SK-N-SH treated with all-trans-retinoic acid at 6 μM for 48 hours (cell line): ENCODE measurements around the gene NME9.

Experiments
- ATAC-seq: fragments of 200-7000 bp; cut with Tn5 transposase; 3 replicates; pipeline ENCODE4 v1.9.1; 2020; ENCODE audit warnings: mild to moderate bottlenecking, moderate library complexity
- ARNTL ChIP-seq: fragments of 450-650 bp; formaldehyde crosslinking; IDR thresholded peaks from 2 replicates; pipeline ENCODE4 v1.5.0; 2020; ENCODE audit warnings: low read depth, mild to moderate bottlenecking, moderate library complexity, borderline replicate concordance
- BACH2 ChIP-seq: fragments of 250-450 bp; sonication (Bioruptor Pico); IDR thresholded peaks from 2 replicates; pipeline ENCODE4 v1.9.0; 2021; ENCODE audit warnings: mild to moderate bottlenecking, borderline replicate concordance
- CSDC2 ChIP-seq: fragments of 250-450 bp; sonication (Bioruptor Pico); IDR thresholded peaks from 2 replicates; pipeline ENCODE4 v1.5.0; 2020; ENCODE audit warnings: mild to moderate bottlenecking, moderate library complexity
- ESRRG ChIP-seq: fragments of 250-450 bp; sonication (Bioruptor Pico); IDR thresholded peaks from 2 replicates; pipeline ENCODE4 v1.6.1; 2021; ENCODE audit warnings: mild to moderate bottlenecking
- GLIS3 ChIP-seq: fragments of 250-450 bp; sonication (Bioruptor Pico); IDR thresholded peaks from 2 replicates; pipeline ENCODE4 v1.5.0; 2020; ENCODE audit warnings: mild to moderate bottlenecking, moderate library complexity
- ISL1 ChIP-seq: fragments of 250-450 bp; sonication (Bioruptor Pico); IDR thresholded peaks from 2 replicates; pipeline ENCODE4 v2.1.2; 2022; ENCODE audit warnings: mild to moderate bottlenecking, moderate library complexity
- PPARA ChIP-seq: fragments of 250-450 bp; sonication (Bioruptor Pico); IDR thresholded peaks from 2 replicates; pipeline ENCODE4 v1.5.0; 2020; ENCODE audit warnings: mild to moderate bottlenecking, borderline replicate concordance
- RARB ChIP-seq: fragments of 250-450 bp; sonication (Bioruptor Pico); IDR thresholded peaks from 2 replicates; pipeline ENCODE4 v1.8.0; 2021; ENCODE audit warnings: mild to moderate bottlenecking, moderate library complexity
- SNAI2 ChIP-seq: fragments of 250-450 bp; sonication (Bioruptor Pico); IDR thresholded peaks from 2 replicates; pipeline ENCODE4 v1.5.0; 2020; ENCODE audit warnings: mild to moderate bottlenecking, moderate library complexity
- TCF4 ChIP-seq: fragments of 250-450 bp; sonication (Bioruptor Pico); IDR thresholded peaks from 2 replicates; pipeline ENCODE4 v1.8.0; 2021; ENCODE audit warnings: mild to moderate bottlenecking, moderate library complexity, borderline replicate concordance
- TOX ChIP-seq: fragments of 250-450 bp; sonication (Bioruptor Pico); IDR thresholded peaks from 2 replicates; pipeline ENCODE4 v1.8.0; 2021; ENCODE audit warnings: mild to moderate bottlenecking, moderate library complexity, borderline replicate concordance
- ZC3H10 ChIP-seq: fragments of 250-450 bp; sonication (Bioruptor Pico); IDR thresholded peaks from 2 replicates; pipeline ENCODE4 v1.5.1; 2021; ENCODE audit warnings: mild to moderate bottlenecking, moderate library complexity
- ZFP3 ChIP-seq: fragments of 250-450 bp; sonication (Bioruptor Pico); IDR thresholded peaks from 2 replicates; pipeline ENCODE4 v1.5.0; 2020; ENCODE audit warnings: mild to moderate bottlenecking, moderate library complexity
- ZFP30 ChIP-seq: fragments of 450-650 bp; formaldehyde crosslinking; IDR thresholded peaks from 2 replicates; pipeline ENCODE4 v1.5.0; 2022; ENCODE audit warnings: mild to moderate bottlenecking, moderate library complexity
- ZNF565 ChIP-seq: fragments of 450-650 bp; formaldehyde crosslinking; conservative IDR thresholded peaks from 2 replicates; pipeline ENCODE4 v1.5.0; 2020; ENCODE audit warnings: low read depth, mild to moderate bottlenecking, moderate library complexity
- ZNF70 ChIP-seq: fragments of 450-650 bp; formaldehyde crosslinking; IDR thresholded peaks from 2 replicates; pipeline ENCODE4 v1.5.0; 2020; ENCODE audit warnings: mild to moderate bottlenecking, moderate library complexity
- ZNF8 ChIP-seq: fragments of 450-650 bp; formaldehyde crosslinking; IDR thresholded peaks from 2 replicates; pipeline ENCODE4 v1.5.0; 2020; ENCODE audit warnings: mild to moderate bottlenecking, moderate library complexity
- TF ChIP-seq, protein P1 (sequence below): fragments of 250-450 bp; sonication (Bioruptor Pico); IDR thresholded peaks from 2 replicates; pipeline ENCODE4 v1.5.1; 2020; ENCODE audit warnings: low read depth, mild to moderate bottlenecking, moderate library complexity
- TF ChIP-seq, protein P2 (sequence below): fragments of 250-450 bp; sonication (Bioruptor Pico); IDR thresholded peaks from 2 replicates; pipeline ENCODE4 v1.5.1; 2021; ENCODE audit warnings: mild to moderate bottlenecking, moderate library complexity
- TF ChIP-seq, protein P3 (sequence below): fragments of 250-450 bp; sonication (Bioruptor Pico); IDR thresholded peaks from 2 replicates; pipeline ENCODE4 v1.5.0; 2020; ENCODE audit warnings: mild to moderate bottlenecking, moderate library complexity
- TF ChIP-seq, protein P4 (sequence below): fragments of 250-450 bp; sonication (Bioruptor Pico); IDR thresholded peaks from 2 replicates; pipeline ENCODE4 v1.8.0; 2021; ENCODE audit warnings: low read depth, mild to moderate bottlenecking, moderate library complexity, borderline replicate concordance
- TF ChIP-seq, protein P5 (sequence below): fragments of 250-450 bp; sonication (Bioruptor Pico); IDR thresholded peaks from 2 replicates; pipeline ENCODE4 v1.8.0; 2020; ENCODE audit warnings: mild to moderate bottlenecking, moderate library complexity, borderline replicate concordance

The NME9 gene

DNA sequence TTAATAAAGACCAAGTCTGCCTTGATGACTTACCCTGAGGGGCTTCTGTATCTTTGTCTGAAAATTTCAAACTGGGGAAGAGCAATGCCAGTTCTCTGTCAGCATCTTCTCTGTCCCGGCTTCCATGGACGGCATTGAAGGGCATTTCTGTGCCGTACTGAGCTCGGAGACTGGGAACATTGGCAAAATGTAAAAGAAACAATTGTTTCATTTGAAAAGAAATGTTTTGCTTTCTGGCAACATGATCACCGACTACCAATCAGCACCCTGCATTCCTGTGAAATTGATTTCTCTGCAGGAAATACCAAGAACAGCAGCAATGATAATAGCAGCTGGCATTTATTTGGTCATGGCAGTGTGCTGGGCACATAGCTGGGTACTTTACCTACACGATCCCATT, 26.2 kb downstream of the NME9 start:
- TF ChIP-seq ESRRG (CRISPR knock-in tag) = no peak
- TF ChIP-seq ARNTL = no peak
- no peak for TF ChIP-seq BACH2
- TF ChIP-seq ZNF565 (CRISPR knock-in tag) = no peak
- TF ChIP-seq ZC3H10 (CRISPR knock-in tag) = no peak
- ATAC-seq = no peak

DNA sequence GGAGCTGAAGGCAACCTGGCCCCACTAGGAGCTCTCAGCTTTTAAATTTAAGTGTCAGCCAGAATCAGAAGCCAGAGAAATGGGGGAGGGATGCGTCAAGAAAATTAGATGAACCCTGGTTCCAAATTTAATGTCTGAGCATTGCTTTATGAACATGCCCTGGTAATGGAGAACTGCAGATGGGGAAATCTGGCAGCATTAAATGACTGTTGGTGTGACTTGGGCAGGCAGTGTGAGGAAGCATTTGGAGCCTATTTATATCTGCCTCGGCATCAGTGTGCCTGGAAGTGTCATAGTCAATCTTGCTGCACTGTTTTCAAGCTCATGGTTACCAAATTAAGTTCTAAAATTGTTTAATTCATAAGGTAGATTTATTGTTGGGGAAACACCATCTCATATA, 29.0 kb downstream of the NME9 start:
- TF ChIP-seq, protein P1, sequence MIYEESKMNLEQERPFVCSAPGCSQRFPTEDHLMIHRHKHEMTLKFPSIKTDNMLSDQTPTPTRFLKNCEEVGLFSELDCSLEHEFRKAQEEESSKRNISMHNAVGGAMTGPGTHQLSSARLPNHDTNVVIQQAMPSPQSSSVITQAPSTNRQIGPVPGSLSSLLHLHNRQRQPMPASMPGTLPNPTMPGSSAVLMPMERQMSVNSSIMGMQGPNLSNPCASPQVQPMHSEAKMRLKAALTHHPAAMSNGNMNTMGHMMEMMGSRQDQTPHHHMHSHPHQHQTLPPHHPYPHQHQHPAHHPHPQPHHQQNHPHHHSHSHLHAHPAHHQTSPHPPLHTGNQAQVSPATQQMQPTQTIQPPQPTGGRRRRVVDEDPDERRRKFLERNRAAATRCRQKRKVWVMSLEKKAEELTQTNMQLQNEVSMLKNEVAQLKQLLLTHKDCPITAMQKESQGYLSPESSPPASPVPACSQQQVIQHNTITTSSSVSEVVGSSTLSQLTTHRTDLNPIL = no peak
- TF ChIP-seq SNAI2 = no peak
- TF ChIP-seq ZNF565 (CRISPR knock-in tag) = no peak
- TF ChIP-seq GLIS3 (CRISPR knock-in tag) = no peak
- TF ChIP-seq, protein P2, sequence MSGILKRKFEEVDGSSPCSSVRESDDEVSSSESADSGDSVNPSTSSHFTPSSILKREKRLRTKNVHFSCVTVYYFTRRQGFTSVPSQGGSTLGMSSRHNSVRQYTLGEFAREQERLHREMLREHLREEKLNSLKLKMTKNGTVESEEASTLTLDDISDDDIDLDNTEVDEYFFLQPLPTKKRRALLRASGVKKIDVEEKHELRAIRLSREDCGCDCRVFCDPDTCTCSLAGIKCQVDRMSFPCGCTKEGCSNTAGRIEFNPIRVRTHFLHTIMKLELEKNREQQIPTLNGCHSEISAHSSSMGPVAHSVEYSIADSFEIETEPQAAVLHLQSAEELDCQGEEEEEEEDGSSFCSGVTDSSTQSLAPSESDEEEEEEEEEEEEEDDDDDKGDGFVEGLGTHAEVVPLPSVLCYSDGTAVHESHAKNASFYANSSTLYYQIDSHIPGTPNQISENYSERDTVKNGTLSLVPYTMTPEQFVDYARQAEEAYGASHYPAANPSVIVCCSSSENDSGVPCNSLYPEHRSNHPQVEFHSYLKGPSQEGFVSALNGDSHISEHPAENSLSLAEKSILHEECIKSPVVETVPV (CRISPR knock-in tag) = no peak
- no peak for TF ChIP-seq PPARA (CRISPR knock-in tag)
- TF ChIP-seq ISL1 (CRISPR knock-in tag) = no peak
- no peak for TF ChIP-seq TOX (CRISPR knock-in tag)
- TF ChIP-seq ESRRG (CRISPR knock-in tag) = no peak
- TF ChIP-seq ZNF8 (CRISPR knock-in tag) = no peak
- TF ChIP-seq ZNF70 (CRISPR knock-in tag) = no peak
- TF ChIP-seq CSDC2 (CRISPR knock-in tag) = no peak
- no peak for TF ChIP-seq ZFP3
- no peak for TF ChIP-seq TCF4 (CRISPR knock-in tag)
- TF ChIP-seq, protein P3, sequence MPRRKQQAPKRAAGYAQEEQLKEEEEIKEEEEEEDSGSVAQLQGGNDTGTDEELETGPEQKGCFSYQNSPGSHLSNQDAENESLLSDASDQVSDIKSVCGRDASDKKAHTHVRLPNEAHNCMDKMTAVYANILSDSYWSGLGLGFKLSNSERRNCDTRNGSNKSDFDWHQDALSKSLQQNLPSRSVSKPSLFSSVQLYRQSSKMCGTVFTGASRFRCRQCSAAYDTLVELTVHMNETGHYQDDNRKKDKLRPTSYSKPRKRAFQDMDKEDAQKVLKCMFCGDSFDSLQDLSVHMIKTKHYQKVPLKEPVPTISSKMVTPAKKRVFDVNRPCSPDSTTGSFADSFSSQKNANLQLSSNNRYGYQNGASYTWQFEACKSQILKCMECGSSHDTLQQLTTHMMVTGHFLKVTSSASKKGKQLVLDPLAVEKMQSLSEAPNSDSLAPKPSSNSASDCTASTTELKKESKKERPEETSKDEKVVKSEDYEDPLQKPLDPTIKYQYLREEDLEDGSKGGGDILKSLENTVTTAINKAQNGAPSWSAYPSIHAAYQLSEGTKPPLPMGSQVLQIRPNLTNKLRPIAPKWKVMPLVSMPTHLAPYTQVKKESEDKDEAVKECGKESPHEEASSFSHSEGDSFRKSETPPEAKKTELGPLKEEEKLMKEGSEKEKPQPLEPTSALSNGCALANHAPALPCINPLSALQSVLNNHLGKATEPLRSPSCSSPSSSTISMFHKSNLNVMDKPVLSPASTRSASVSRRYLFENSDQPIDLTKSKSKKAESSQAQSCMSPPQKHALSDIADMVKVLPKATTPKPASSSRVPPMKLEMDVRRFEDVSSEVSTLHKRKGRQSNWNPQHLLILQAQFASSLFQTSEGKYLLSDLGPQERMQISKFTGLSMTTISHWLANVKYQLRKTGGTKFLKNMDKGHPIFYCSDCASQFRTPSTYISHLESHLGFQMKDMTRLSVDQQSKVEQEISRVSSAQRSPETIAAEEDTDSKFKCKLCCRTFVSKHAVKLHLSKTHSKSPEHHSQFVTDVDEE = no peak
- TF ChIP-seq ARNTL = no peak
- TF ChIP-seq ZC3H10 (CRISPR knock-in tag) = no peak
- ATAC-seq = no peak

DNA sequence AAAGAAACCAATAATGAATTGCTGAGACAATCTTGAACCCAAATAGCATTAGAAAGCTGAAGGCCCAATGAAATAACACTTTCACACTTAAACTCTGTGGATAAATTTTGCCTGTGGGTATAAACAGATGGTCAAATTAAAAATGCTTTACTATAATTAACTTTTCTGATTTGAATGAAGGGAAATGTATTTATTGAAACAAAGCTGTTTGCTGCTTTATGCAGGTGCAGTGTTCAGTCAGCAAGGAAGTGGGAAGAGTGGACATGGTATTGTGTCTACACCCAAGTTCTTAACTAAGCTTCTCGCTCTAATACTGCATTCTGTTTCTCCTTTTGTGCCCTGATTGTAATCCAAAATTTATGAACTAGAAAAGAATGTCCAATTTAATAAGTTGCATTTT, 31.8 kb downstream of the NME9 start:
- no peak for TF ChIP-seq BACH2
- TF ChIP-seq, protein P2 (CRISPR knock-in tag) = no peak
- no peak for TF ChIP-seq PPARA (CRISPR knock-in tag)
- TF ChIP-seq, protein P1 = no peak
- no peak for TF ChIP-seq ARNTL
- no peak for TF ChIP-seq ESRRG (CRISPR knock-in tag)
- no peak for TF ChIP-seq ZNF565 (CRISPR knock-in tag)
- no peak for TF ChIP-seq ZC3H10 (CRISPR knock-in tag)
- TF ChIP-seq TOX (CRISPR knock-in tag) = no peak
- no peak for TF ChIP-seq RARB (CRISPR knock-in tag)
- no peak for TF ChIP-seq ZFP30 (CRISPR knock-in tag)
- TF ChIP-seq, protein P4, sequence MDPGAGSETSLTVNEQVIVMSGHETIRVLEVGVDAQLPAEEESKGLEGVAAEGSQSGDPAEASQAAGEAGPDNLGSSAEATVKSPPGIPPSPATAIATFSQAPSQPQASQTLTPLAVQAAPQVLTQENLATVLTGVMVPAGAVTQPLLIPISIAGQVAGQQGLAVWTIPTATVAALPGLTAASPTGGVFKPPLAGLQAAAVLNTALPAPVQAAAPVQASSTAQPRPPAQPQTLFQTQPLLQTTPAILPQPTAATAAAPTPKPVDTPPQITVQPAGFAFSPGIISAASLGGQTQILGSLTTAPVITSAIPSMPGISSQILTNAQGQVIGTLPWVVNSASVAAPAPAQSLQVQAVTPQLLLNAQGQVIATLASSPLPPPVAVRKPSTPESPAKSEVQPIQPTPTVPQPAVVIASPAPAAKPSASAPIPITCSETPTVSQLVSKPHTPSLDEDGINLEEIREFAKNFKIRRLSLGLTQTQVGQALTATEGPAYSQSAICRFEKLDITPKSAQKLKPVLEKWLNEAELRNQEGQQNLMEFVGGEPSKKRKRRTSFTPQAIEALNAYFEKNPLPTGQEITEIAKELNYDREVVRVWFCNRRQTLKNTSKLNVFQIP (CRISPR knock-in tag) = no peak
- no peak for TF ChIP-seq CSDC2 (CRISPR knock-in tag)
- TF ChIP-seq GLIS3 (CRISPR knock-in tag) = no peak
- TF ChIP-seq TCF4 (CRISPR knock-in tag) = no peak
- TF ChIP-seq, protein P3 = no peak
- no peak for TF ChIP-seq ZNF8 (CRISPR knock-in tag)
- TF ChIP-seq, protein P5, sequence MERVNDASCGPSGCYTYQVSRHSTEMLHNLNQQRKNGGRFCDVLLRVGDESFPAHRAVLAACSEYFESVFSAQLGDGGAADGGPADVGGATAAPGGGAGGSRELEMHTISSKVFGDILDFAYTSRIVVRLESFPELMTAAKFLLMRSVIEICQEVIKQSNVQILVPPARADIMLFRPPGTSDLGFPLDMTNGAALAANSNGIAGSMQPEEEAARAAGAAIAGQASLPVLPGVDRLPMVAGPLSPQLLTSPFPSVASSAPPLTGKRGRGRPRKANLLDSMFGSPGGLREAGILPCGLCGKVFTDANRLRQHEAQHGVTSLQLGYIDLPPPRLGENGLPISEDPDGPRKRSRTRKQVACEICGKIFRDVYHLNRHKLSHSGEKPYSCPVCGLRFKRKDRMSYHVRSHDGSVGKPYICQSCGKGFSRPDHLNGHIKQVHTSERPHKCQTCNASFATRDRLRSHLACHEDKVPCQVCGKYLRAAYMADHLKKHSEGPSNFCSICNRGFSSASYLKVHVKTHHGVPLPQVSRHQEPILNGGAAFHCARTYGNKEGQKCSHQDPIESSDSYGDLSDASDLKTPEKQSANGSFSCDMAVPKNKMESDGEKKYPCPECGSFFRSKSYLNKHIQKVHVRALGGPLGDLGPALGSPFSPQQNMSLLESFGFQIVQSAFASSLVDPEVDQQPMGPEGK = no peak
- no peak for TF ChIP-seq ISL1 (CRISPR knock-in tag)
- TF ChIP-seq ZFP3 = no peak
- ATAC-seq = no peak
